H1 (cell line): Measurements from ENCODE around the gene UBE2I. TPM values are rescaled to one million over a fixed set of nuclear protein-coding genes. Genes with fewer than 3 reads are reported as not detected.
A peak's percentile ranks its signal among the peaks of the same experiment; 100 is the strongest.

ENCODE experiments used
- CTCF ChIA-PET: fragments of 300-600 bp; sonication (Branson Sonifier 250); formaldehyde crosslinking; loops from one replicate; lab custom pipeline; 2021; ENCODE audit not compliant: partially characterized antibody; lab: Charles Lee
- POLR2A ChIA-PET: fragments of 300-600 bp; sonication (Branson Sonifier 250); formaldehyde crosslinking; loops from one replicate; lab custom pipeline; 2021; ENCODE audit warnings: inconsistent platforms; ENCODE audit not compliant: partially characterized antibody; lab: Charles Lee
- DNase-seq, 2 experiments: peaks; one replicate each; pipeline versions ENCODE4 v3.0.0 to v3.0.0-alpha.2; 2010 to 2022; ENCODE audit warnings: low spot score in 2 of 2, low read depth in 1 of 2, mixed read lengths in 1 of 2
- FAIRE-seq: peaks from 2 replicates; lab custom pipeline; 2011; peaks lifted over from hg19 to GRCh38; lab: Jason Lieb, UNC
- H2AFZ ChIP-seq: 2 replicates; pipeline ENCODE4 v1.8.1; 2012; ENCODE audit warnings: low read length, inconsistent platforms
- H2AK5ac ChIP-seq: 2 replicates; pipeline ENCODE4 v1.6.1; 2013; ENCODE audit warnings: low read depth, low read length
- H2BK120ac ChIP-seq: replicated peaks from 2 replicates; pipeline ENCODE3; 2013; ENCODE audit warnings: low read depth, low read length, inconsistent platforms
- H2BK12ac ChIP-seq: 2 replicates; pipeline ENCODE4 v1.6.1; 2013; ENCODE audit warnings: low read depth, low read length
- H2BK15ac ChIP-seq: 2 replicates; pipeline ENCODE4 v1.6.1; 2013; ENCODE audit warnings: low read length
- H2BK20ac ChIP-seq: 2 replicates; pipeline ENCODE4 v1.6.1; 2013; ENCODE audit warnings: low read length
- H2BK5ac ChIP-seq: 2 replicates; pipeline ENCODE4 v1.6.1; 2013; ENCODE audit warnings: low read depth, low read length
- H3K14ac ChIP-seq: 2 replicates; pipeline ENCODE4 v1.6.1; 2013; ENCODE audit warnings: inconsistent platforms; ENCODE audit not compliant: insufficient read length
- H3K18ac ChIP-seq: 2 replicates; pipeline ENCODE4 v1.6.1; 2013; ENCODE audit warnings: low read length; ENCODE audit errors: extremely low read depth
- H3K23ac ChIP-seq: 2 replicates; pipeline ENCODE4 v1.6.1; 2013; ENCODE audit warnings: inconsistent platforms; ENCODE audit not compliant: insufficient read length
- H3K23me2 ChIP-seq: 2 replicates; pipeline ENCODE4 v1.6.1; 2013; ENCODE audit warnings: low read depth, low read length
- H3K27ac ChIP-seq: 2 replicates; pipeline ENCODE4 v1.6.1; 2011; ENCODE audit warnings: low read depth, low read length, inconsistent platforms
- H3K27me3 ChIP-seq, 4 experiments: replicated peaks in 1 of 4; 1 replicate in 1 of 4; 2 replicates in 3 of 4; pipeline versions ENCODE4 v1.6.1 to v1.8.1; 2011 to 2013; ENCODE audit warnings: low read length in 3 of 4, mild to moderate bottlenecking in 3 of 4, inconsistent platforms in 2 of 4, mixed read lengths in 2 of 4, moderate library complexity in 1 of 4; ENCODE audit not compliant: control insufficient read depth in 3 of 4, insufficient read depth in 3 of 4; ENCODE audit errors: extremely low read depth in 1 of 4
- H3K36me3 ChIP-seq, 4 experiments: 2 replicates each; pipeline versions ENCODE4 v1.6.1 to v1.8.1; 2011 to 2013; ENCODE audit warnings: mild to moderate bottlenecking in 4 of 4, low read length in 3 of 4, moderate library complexity in 2 of 4, control low read depth in 1 of 4, inconsistent platforms in 1 of 4; ENCODE audit not compliant: insufficient read depth in 4 of 4, control insufficient read depth in 2 of 4
- H3K4ac ChIP-seq: replicated peaks from 2 replicates; pipeline ENCODE3; 2013; ENCODE audit warnings: low read length, low read depth, mixed read lengths, inconsistent platforms; ENCODE audit not compliant: insufficient read length
- H3K4me1 ChIP-seq, 4 experiments: replicated peaks in 1 of 4; 1 replicate in 1 of 4; 2 replicates in 3 of 4; pipeline versions ENCODE4 v1.6.1 to v1.8.1; 2011 to 2013; ENCODE audit warnings: low read length in 3 of 4, inconsistent platforms in 2 of 4, mixed read lengths in 1 of 4; ENCODE audit not compliant: insufficient read depth in 4 of 4, control insufficient read depth in 3 of 4
- H3K4me2 ChIP-seq, 2 experiments: 2 replicates each; pipeline versions ENCODE4 v1.6.1 to v1.8.1; 2011 to 2013; ENCODE audit warnings: low read depth in 2 of 2, low read length in 2 of 2, control low read depth in 1 of 2, inconsistent platforms in 1 of 2, mild to moderate bottlenecking in 1 of 2; ENCODE audit not compliant: insufficient read depth in 1 of 2
- H3K4me3 ChIP-seq, 4 experiments: fragments of 200-600, 300-600 bp in 1 of 4; sonication (generic), shearing (Covaris generic), sonication (Bioruptor Twin) in 1 of 4; 2 replicates each; pipeline versions ENCODE4 v1.5.1 to v1.8.1; 2011 to 2016; ENCODE audit warnings: low read length in 4 of 4, low read depth in 3 of 4, control low read depth in 2 of 4, inconsistent platforms in 2 of 4, mild to moderate bottlenecking in 2 of 4, mixed read lengths in 1 of 4, moderate library complexity in 1 of 4; ENCODE audit not compliant: insufficient read depth in 2 of 4; ENCODE audit errors: extremely low read depth in 1 of 4
- H3K56ac ChIP-seq: replicated peaks from 2 replicates; pipeline ENCODE3; 2013; ENCODE audit warnings: low read depth, mild to moderate bottlenecking, mixed read lengths, low read length, inconsistent platforms; ENCODE audit not compliant: insufficient read length
- H3K79me1 ChIP-seq: 2 replicates; pipeline ENCODE4 v1.6.1; 2013; ENCODE audit warnings: low read depth, low read length, control low read depth
- H3K79me2 ChIP-seq, 2 experiments: 2 replicates each; pipeline versions ENCODE4 v1.6.1 to v1.8.1; 2012 to 2013; ENCODE audit warnings: low read length in 2 of 2, mild to moderate bottlenecking in 2 of 2, inconsistent platforms in 1 of 2; ENCODE audit not compliant: insufficient read depth in 2 of 2, control insufficient read depth in 1 of 2
- H3K9ac ChIP-seq, 4 experiments: replicated peaks in 1 of 4; 1 replicate in 1 of 4; 2 replicates in 3 of 4; pipeline versions ENCODE4 v1.6.1 to v1.8.1; 2011 to 2013; ENCODE audit warnings: low read depth in 3 of 4, low read length in 3 of 4, control low read depth in 2 of 4, mild to moderate bottlenecking in 2 of 4, moderate library complexity in 2 of 4, inconsistent platforms in 1 of 4; ENCODE audit errors: extremely low read depth in 1 of 4
- H3K9me3 ChIP-seq, 2 experiments: 2 replicates each; pipeline versions ENCODE4 v1.6.1 to v1.8.1; 2012 to 2013; ENCODE audit warnings: mild to moderate bottlenecking in 2 of 2, moderate library complexity in 2 of 2, control low read depth in 1 of 2, inconsistent platforms in 1 of 2, low read depth in 1 of 2, low read length in 1 of 2, mixed read lengths in 1 of 2; ENCODE audit not compliant: insufficient read depth in 2 of 2
- H4K20me1 ChIP-seq, 2 experiments: replicated peaks in 1 of 2; 2 replicates each; pipeline versions ENCODE3 to v1.8.1; 2011 to 2013; ENCODE audit warnings: inconsistent platforms in 2 of 2, low read length in 2 of 2, mild to moderate bottlenecking in 1 of 2; ENCODE audit not compliant: insufficient read depth in 2 of 2, control insufficient read depth in 1 of 2
- H4K5ac ChIP-seq: 2 replicates; pipeline ENCODE4 v1.6.1; 2013; ENCODE audit warnings: low read length, low read depth, mixed read lengths, inconsistent platforms; ENCODE audit not compliant: insufficient read length
- H4K8ac ChIP-seq: 2 replicates; pipeline ENCODE4 v1.8.0; 2013; ENCODE audit warnings: mild to moderate bottlenecking, moderate library complexity, low read length, inconsistent platforms; ENCODE audit not compliant: insufficient read depth; ENCODE audit errors: extremely low read depth
- H4K91ac ChIP-seq: replicated peaks from 2 replicates; pipeline ENCODE3; 2013; ENCODE audit warnings: low read length, mixed read lengths, inconsistent platforms; ENCODE audit not compliant: insufficient read length
- BACH1 ChIP-seq: IDR thresholded peaks from 2 replicates; pipeline ENCODE4 v1.6.1; 2012; ENCODE audit warnings: low read length, improper control_type of control experiment
- CHD2 ChIP-seq: IDR thresholded peaks from 2 replicates; pipeline ENCODE4 v1.6.1; 2012; ENCODE audit warnings: low read length, improper control_type of control experiment
- EGR1 ChIP-seq: IDR thresholded peaks from 2 replicates; pipeline ENCODE4 v1.6.1; 2011; ENCODE audit warnings: low read depth, low read length, borderline replicate concordance
- EP300 ChIP-seq, 2 experiments: IDR thresholded peaks; 1 replicate in 1 of 2; 2 replicates in 1 of 2; pipeline ENCODE4 v1.6.1; 2011 to 2012; ENCODE audit warnings: low read depth in 2 of 2, low read length in 2 of 2, mild to moderate bottlenecking in 2 of 2, borderline replicate concordance in 1 of 2, inconsistent platforms in 1 of 2, moderate library complexity in 1 of 2
- HDAC2 ChIP-seq, 2 experiments: fragments of 300-600 bp in 1 of 2; sonication (generic) in 1 of 2; IDR thresholded peaks; 2 replicates each; pipeline ENCODE4 v1.6.1; 2011 to 2012; ENCODE audit warnings: low read depth in 2 of 2, low read length in 2 of 2, mild to moderate bottlenecking in 2 of 2, moderate library complexity in 2 of 2, borderline replicate concordance in 1 of 2, inconsistent platforms in 1 of 2
- KDM4A ChIP-seq: IDR thresholded peaks from one replicate; pipeline ENCODE4 v1.7.1; 2012; ENCODE audit warnings: low read depth, mild to moderate bottlenecking, moderate library complexity, low read length, inconsistent platforms; ENCODE audit not compliant: severe bottlenecking
- PHF8 ChIP-seq: fragments of 200-600 bp; sonication (generic); conservative IDR thresholded peaks from 2 replicates; pipeline ENCODE4 v1.7.1; 2012; ENCODE audit warnings: low read depth, mild to moderate bottlenecking, inconsistent platforms, low read length, moderate library complexity
- POLR2AphosphoS5 ChIP-seq: IDR thresholded peaks from 2 replicates; pipeline ENCODE4 v1.6.1; 2011; ENCODE audit warnings: low read depth, low read length
- RXRA ChIP-seq: IDR thresholded peaks from 2 replicates; pipeline ENCODE4 v1.6.1; 2011; ENCODE audit warnings: low read depth, mild to moderate bottlenecking, low read length, moderate library complexity; ENCODE audit not compliant: insufficient read depth
- SAP30 ChIP-seq: fragments of 300-600 bp; sonication (generic); IDR thresholded peaks from 2 replicates; pipeline ENCODE4 v1.7.1; 2012; ENCODE audit warnings: low read length, moderate library complexity, mild to moderate bottlenecking, inconsistent platforms; ENCODE audit not compliant: insufficient read depth, insufficient replicate concordance
- TAF1 ChIP-seq: IDR thresholded peaks from 2 replicates; pipeline ENCODE4 v1.6.1; 2011; ENCODE audit warnings: mild to moderate bottlenecking, low read depth, low read length
- WGBS, 2 experiments: shearing (Covaris generic) in 1 of 2; methylation state at CpG; one replicate each; pipeline versions ENCODE4 v1.1.6 to v1.1.7; 2013 to 2015; ENCODE audit warnings: low lambda C conversion rate in 2 of 2, mixed read lengths in 2 of 2, inconsistent platforms in 1 of 2, low coverage in 1 of 2, missing lambda C conversion rate in 1 of 2; ENCODE audit not compliant: insufficient replicate concordance in 2 of 2, insufficient coverage in 1 of 2, insufficient read length in 1 of 2; ENCODE audit errors: extremely low coverage in 1 of 2, missing lambda C conversion rate in 1 of 2; 5-methylcytosine and 5-hydroxymethylcytosine counted together
- polyA plus RNA-seq, 7 experiments: library from polyadenylated mRNA; depleted of rRNA in 3 of 7; stranded (reverse) in 5 of 7; unstranded in 2 of 7; fragments of >200 nt in 5 of 7; fragments of 200-250 nt in 2 of 7; gene quantifications; 1 replicate in 5 of 7; 2 replicates in 1 of 7; 4 replicates in 1 of 7; pipeline versions ENCODE4 v1.2.1 to v1.2.3, GENCODE V29; 2011 to 2013; ENCODE audit warnings: missing spikeins in 2 of 7, mixed read lengths in 2 of 7
- total RNA-seq: library from RNA; stranded (reverse); fragmentation: NEBNext Ultra II Directional; extraction: Animal tissue kit (Norgen Biotek cat#: 25700); gene quantifications from 2 replicates; pipeline ENCODE4 v1.2.1, GENCODE V29; 2021

UBE2I gene
- total and polyA plus RNA-seq, 2 of the 8 experiments (the other 6 are each of a cell fraction or from before 2014, with no cell fraction given): 148 to 268 TPM

GRCh38 chr16:1333149-1333812 lies 23.8 kb downstream of the UBE2I start, which contains the start of gene BAIAP3:
BAIAP3 (plus strand) TSS chr16:1333645; CDS start chr16:1338550, 4,905 bp downstream.
- Histone ChIP-seq H3K4ac (no peak within 1 kb of the TSS), H3K14ac (no peak within 1 kb of the TSS), H2BK5ac (peak within 1 kb of the TSS; percentile 83; the same call in 1 of the 2 replicates), H4K8ac (peak within 1 kb of the TSS; percentile 89; the same call in 1 of the 2 replicates), H3K9me3 (peaks cover 5 to 8% of the 10 kb centered on the region in 2 experiments; a peak in 2 of 4 replicates), H3K23ac (no peak within 1 kb of the TSS), H3K27me3 (peaks cover 19 to 51% (median 40%) of the 10 kb centered on the region in 4 experiments), H3K56ac (no peak within 1 kb of the TSS), H4K5ac (no peak within 1 kb of the TSS), H2BK12ac (no peak within 1 kb of the TSS; the same call in 1 of the 2 replicates), H3K23me2 (peaks cover 13% of the 10 kb centered on the region; the same call in 1 of the 2 replicates), H3K4me1 (peaks cover 0 to 15% (median 13%) of the 10 kb centered on the region in 4 experiments; a peak in 4 of 7 replicates), H3K27ac (no peak within 1 kb of the TSS), H2BK15ac (no peak within 1 kb of the TSS), H4K91ac (no peak within 1 kb of the TSS), H2AK5ac (no peak within 1 kb of the TSS), H3K79me2 (no peaks in the 10 kb centered on the region), H3K18ac (peak within 1 kb of the TSS; percentile 19), H3K4me2 (peak within 1 kb of the TSS; percentile 72 to 87), H4K20me1 (peaks cover 7 to 16% of the 10 kb centered on the region in 2 experiments), H3K4me3 (peak within 1 kb of the TSS; percentile 33 to 58 (median 42)), H3K79me1 (no peaks in the 10 kb centered on the region), H3K9ac (0 out of 7 replicates have a peak within 1 kb of the TSS, but pooled peaks of 1 of the 4 experiments have one; percentile 57), H2BK20ac (no peak within 1 kb of the TSS), H3K36me3 (no peaks in the 10 kb centered on the region), H2AFZ (no peak within 1 kb of the TSS), H2BK120ac (no peak within 1 kb of the TSS)
- POLR2A ChIA-PET: interaction anchor here (1.0 to 3.2 kb wide), 5 partner anchors 9 to 45 kb away, joined by 3 to 29 read pairs (median 6); no protein-coding TSS in a partner anchor
- CTCF ChIA-PET: interaction anchor here (1.2 to 4.5 kb wide), 2 partner anchors 13 to 20 kb away, joined by 3 to 52 read pairs; no protein-coding TSS in a partner anchor
- DNase-seq (peak in 1 of 2 experiments; percentile 80), FAIRE-seq (no peak)
- 17% methylated on average over 40 of the region's 83 CpGs; no CpG with 5 or more reads in 1 of the 2 experiments for WGBS, 2 experiments
- TF ChIP-seq EP300 (IDR thresholded peaks at IDR 0.05; ENCODE audit: borderline replicate concordance in 1 of 2, low read depth in 2 of 2, low read length in 2 of 2) (no peak), KDM4A (peak; percentile 46), EGR1 (peak; percentile 9; the same call in 1 of the 2 replicates), SAP30 (no peak), RXRA (no peak), PHF8 (peak; percentile 57), BACH1 (peak; percentile 80), POLR2AphosphoS5 (peak; percentile 68; the same call in 1 of the 2 replicates), HDAC2 (IDR thresholded peaks at IDR 0.05; ENCODE audit: borderline replicate concordance in 1 of 2, low read depth in 2 of 2, low read length in 2 of 2) (0 out of 4 replicates have a peak, but pooled peaks have one; percentile 14 to 25), CHD2 (no peak), TAF1 (peak; percentile 81)
